ENCODE measurements around the gene SLC6A18. TPM values are rescaled to one million over a fixed set of nuclear protein-coding genes. Genes with fewer than 3 reads are reported as not detected.

Gene SLC6A18
- polyA plus RNA-seq, 1 of the 3 experiments (the other 2 are of a cell fraction): not detected

- TF ChIP-seq REST (IDR thresholded peaks at IDR 0.05; ENCODE audit: low read depth, low read length) (no peak), ZBTB33 (IDR thresholded peaks at IDR 0.05; ENCODE audit: borderline replicate concordance, low read depth) (no peak), USF1 (IDR thresholded peaks at IDR 0.05; ENCODE audit: borderline replicate concordance, low read depth) (no peak), SMC3 (IDR thresholded peaks at IDR 0.05; ENCODE audit: low read depth, low read length) (no peak), POLR2AphosphoS5 (IDR thresholded peaks at IDR 0.05; ENCODE audit: low read depth, low read length) (no peak)
These were observed 5.4 kb upstream of the SLC6A18 start (continued) for GRCh38 chr5:1219768-1220100.

GRCh38 chr5:1220351-1220750 lies 4.8 kb upstream of the SLC6A18 start:
- ChIA-PET CTCF (no interaction called here), POLR2A (no interaction called here)
- DNase-seq: no peak
- 45% methylated on average over 8 of the region's 9 CpGs for WGBS (ENCODE audit: low lambda C conversion rate)
- Histone ChIP-seq H3K9me3 (no peaks in the 10 kb centered on the region), H3K36me3 (replicated peaks in 1 of 2; ENCODE audit: control insufficient read depth in 1 of 2, insufficient read depth in 2 of 2, low read length in 1 of 2) (no peaks in the 10 kb centered on the region), H3K9me2 (no peaks in the 10 kb centered on the region), H2AFZ (ENCODE audit: low read depth) (no peak overlapping the region), H4K20me1 (ENCODE audit: insufficient read depth) (no peaks in the 10 kb centered on the region), H3K4me1 (ENCODE audit: control insufficient read depth in 1 of 2, insufficient read depth in 2 of 2, low read depth in 1 of 2, low read length in 1 of 2) (no peaks in the 10 kb centered on the region), H3K4me3 (ENCODE audit: low read depth in 2 of 2, low read length in 1 of 2) (no peak overlapping the region), H3F3A (replicated peaks; ENCODE audit: insufficient read depth) (peaks cover 6% of the 10 kb centered on the region), H3K27me3 (ENCODE audit: insufficient read depth) (no peaks in the 10 kb centered on the region; the same call in 1 of the 2 replicates), H3K4me2 (no peak overlapping the region), H3K79me2 (ENCODE audit: insufficient read depth) (no peaks in the 10 kb centered on the region), H3K27ac (ENCODE audit: low read depth in 2 of 2, low read length in 1 of 2) (no peak overlapping the region), H3K9ac (no peak overlapping the region)
- TF ChIP-seq JUND (IDR thresholded peaks at IDR 0.05): no peak
- TF ChIP-seq MXI1 (IDR thresholded peaks at IDR 0.05; ENCODE audit: low read depth, low read length): no peak
- TF ChIP-seq, protein P1, sequence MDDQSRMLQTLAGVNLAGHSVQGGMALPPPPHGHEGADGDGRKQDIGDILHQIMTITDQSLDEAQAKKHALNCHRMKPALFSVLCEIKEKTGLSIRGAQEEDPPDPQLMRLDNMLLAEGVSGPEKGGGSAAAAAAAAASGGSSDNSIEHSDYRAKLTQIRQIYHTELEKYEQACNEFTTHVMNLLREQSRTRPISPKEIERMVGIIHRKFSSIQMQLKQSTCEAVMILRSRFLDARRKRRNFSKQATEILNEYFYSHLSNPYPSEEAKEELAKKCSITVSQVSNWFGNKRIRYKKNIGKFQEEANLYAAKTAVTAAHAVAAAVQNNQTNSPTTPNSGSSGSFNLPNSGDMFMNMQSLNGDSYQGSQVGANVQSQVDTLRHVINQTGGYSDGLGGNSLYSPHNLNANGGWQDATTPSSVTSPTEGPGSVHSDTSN (IDR thresholded peaks at IDR 0.05): no peak
- no peak for TF ChIP-seq TCF12 (IDR thresholded peaks at IDR 0.05)

Measured in SK-N-SH (cell line).